GM19025 (cell line): ENCODE data around the gene F13B.
"Not testable (repeated sequence)": the region's sequence is repeated elsewhere in the genome, so short reads cannot be mapped to it uniquely, and the experiment has no call there.

Experiments used
- ATAC-seq: cut with Tn5 transposase; IDR thresholded peaks from one replicate; pipeline ENCODE4 v1.9.1; 2021; ENCODE audit warnings: mild to moderate bottlenecking, low read depth, moderate library complexity; ENCODE audit not compliant: unreplicated experiment

The F13B gene

GRCh38 chr1:197042676-197043341 lies 24.3 kb downstream of the F13B start:
- no peak for ATAC-seq

GRCh38 chr1:197041486-197042353 lies 25.3 kb downstream of the F13B start:
- peak; percentile 85 for ATAC-seq

DNA sequence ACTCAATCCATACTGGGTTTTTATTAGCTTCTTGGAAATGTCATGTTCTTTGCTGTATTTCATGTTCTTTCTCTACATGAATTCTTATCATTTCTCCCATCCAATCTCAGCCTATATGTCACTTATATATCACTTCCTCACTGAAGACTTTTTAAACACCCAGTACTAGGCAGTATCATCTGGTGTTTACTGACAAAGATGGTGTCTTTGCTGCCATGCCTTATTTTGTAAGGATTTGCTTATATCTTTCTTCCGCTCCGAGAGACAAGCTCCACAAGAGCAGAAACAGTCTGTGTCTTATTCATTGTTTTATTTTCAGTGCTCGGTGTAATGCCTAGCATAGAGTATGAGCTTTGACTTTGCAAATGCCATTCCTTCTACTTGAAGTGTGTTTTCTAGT lies 30.2 kb downstream of the F13B start:
- ATAC-seq: no peak

DNA sequence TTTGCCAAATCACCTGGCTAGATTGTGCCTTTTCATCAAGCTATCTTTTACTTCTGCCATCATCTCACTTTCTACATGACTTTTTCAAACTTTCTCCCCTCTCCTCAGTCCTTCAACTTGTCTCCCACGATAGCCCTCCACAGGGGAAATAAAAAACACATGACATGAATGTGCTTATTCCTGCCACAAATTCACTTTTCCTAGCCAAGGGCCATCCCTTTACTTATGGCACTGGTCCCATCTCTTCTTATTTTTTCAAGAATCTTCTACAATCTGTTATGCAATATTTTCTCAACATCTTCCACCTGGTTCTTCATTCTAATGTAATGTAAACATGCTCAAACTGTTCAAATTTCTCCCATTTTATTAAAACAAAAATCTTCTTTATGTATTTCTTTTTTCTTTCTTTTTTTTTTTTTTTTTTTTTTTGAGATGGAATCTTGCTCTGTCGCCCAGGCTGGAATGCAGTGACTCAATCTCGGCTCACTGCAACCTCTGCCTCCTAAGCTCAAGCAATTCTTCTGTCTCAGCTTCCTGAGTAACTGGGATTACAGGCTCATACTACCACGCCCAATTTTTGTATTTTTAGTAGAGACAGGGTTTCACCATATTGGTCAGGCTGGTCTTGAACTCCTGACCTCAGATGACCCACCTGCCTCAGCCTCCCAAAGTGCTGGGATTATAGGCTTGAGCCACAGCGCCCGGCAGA lies 32.3 kb downstream of the F13B start:
- ATAC-seq: not testable (repeated sequence)

DNA sequence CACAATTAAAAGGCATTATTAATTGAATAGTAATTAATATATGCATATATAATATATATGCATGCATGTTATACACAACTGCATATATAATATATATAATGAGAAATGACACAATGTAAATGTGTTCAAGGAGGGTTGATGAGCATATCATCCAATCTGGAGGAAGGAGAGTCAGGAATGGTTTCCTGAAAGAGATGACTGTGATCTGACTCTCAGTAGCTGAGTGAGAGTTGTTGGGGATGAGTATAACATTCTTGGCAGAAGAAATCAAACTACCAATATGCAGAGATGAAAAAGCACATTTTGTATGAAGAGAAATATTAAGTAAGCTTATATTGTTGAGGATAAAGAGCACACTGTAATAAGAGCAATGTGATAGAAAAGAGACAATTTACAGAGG lies 37.3 kb downstream of the F13B start:
- ATAC-seq: no peak

DNA sequence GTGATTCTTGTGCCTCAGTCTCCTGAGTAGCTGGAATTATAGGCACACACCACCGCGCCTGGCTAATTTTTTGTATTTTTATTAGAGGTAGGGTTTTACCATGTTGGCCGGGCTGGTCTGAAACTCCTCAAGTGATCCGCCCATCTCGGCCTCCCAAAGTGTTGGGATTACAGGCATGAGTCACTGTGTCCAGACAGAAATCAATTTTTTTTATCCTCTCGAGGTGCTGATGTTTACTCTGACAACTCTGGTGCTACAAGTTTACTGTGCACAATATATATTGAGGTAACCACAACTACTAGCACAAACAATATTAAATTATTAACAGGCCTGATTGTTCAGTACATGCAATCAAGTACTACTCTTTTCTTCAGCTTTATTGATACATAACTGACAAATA lies 39.7 kb downstream of the F13B start:
- no peak for ATAC-seq

GRCh38 chr1:197024460-197024859 lies 42.6 kb downstream of the F13B start:
- ATAC-seq: no peak

- no peak for ATAC-seq
These were observed 45.3 kb downstream of the F13B start for GRCh38 chr1:197021716-197022115.

DNA sequence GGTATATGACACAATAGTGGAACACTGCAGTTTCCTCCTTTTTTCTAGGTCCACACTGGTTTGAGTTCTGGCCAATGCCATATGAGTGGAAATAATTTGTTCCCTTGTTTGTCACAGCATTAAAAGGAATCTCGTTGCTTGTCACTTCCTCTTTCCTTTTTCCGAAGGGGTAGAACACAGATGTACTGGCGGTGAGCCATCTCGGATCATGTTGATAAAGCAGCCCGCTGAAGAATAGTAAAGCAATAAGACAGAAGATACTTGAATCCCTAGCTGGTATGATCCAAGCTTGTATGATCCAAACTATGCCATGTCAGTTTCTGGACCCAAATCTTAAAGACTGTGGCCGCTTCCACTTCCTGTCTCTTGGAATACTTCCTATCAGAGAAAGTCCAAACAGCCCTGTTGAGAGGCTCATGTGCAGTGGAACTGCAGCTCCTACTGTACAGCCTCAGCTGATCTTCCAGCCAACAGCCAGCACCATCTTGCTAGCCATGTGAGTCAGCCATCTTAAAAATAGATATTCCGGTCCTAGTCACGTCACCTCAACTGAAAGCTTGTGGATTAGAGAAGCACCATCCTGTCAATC lies 49.4 kb downstream of the F13B start:
- ATAC-seq: no peak

GRCh38 chr1:197016751-197017150 lies 50.3 kb downstream of the F13B start:
- no peak for ATAC-seq

GRCh38 chr1:197013234-197013633 lies 53.8 kb downstream of the F13B start:
- ATAC-seq: no peak

DNA sequence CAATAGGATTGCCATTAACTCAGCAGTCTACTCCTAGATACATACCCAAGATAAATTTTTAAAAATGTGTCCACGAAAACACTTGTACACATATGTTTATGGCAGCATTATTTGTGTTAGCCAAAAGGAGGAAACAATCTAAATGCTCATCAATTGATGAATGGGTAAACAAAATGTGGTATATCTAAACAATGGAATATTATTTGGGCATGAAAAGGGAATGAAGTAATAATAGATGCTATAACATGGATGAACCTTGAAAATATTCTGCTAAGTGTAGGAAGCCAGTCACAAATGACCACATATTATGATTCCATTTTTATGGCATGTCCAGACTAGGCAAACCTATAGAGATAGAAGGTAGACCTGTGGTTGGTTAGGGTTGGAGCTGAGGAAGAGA lies 55.4 kb downstream of the F13B start:
- no peak for ATAC-seq

GRCh38 chr1:197008861-197009260 lies 58.2 kb downstream of the F13B start:
- ATAC-seq: no peak

DNA sequence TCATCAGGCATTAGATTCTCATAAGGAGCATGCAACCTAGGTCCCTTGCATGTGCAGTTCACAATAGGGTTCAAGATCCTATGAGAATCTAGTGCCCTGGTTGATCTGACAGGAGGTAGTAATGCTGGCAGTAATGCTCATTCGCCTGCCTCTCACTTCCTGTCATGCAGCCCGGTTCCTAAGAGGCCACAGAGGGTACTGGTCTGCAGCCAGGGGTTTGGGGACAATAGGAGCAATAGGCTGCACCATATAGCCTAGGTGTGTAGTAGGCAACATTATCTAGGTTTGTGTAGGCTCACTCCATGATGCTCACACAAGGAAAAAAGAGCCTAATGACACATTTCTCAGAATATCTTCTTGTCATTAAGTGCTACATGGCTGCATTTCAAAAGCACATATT lies 63.9 kb downstream of the F13B start:
- no peak for ATAC-seq

DNA sequence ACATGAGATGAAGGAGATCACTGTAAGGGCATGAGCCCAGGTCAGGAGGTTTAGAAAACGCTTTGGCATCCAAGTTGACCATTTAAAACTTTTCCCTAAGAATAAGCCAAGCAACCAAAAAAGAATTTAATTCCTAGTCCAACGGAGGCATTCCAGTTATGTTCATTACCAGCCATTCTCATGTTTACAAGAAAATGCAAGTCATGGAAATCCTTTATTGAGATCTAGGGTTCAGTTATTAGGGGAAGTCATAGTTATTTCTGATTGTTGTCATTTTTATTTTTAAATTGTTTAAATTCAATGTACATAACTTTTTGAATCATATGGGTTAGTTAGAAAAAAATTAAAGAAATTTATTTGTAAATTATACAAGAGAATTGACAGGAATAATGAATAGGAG lies 65.2 kb downstream of the F13B start:
- no peak for ATAC-seq

DNA sequence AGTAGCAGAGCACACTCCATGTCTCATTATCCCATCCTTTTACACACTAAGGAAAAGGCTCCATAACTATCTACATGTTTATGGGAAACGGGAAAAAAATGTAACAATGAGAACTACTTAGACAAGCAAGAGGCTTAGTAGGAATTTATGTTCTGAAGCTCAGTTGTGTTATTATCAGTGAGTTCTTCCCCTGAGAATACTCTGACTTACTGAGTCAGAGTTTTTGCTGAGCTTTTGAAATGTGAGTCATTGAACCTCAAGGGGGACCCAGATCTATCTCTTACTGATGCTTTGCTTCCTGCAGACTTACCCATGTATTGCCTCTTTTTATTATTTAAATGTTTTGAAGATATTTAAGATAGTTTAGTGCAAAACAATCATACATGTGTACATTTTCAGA lies 69.6 kb downstream of the F13B start:
- ATAC-seq: no peak

GRCh38 chr1:196993916-196994315 lies 73.1 kb downstream of the F13B start:
- ATAC-seq: no peak

DNA sequence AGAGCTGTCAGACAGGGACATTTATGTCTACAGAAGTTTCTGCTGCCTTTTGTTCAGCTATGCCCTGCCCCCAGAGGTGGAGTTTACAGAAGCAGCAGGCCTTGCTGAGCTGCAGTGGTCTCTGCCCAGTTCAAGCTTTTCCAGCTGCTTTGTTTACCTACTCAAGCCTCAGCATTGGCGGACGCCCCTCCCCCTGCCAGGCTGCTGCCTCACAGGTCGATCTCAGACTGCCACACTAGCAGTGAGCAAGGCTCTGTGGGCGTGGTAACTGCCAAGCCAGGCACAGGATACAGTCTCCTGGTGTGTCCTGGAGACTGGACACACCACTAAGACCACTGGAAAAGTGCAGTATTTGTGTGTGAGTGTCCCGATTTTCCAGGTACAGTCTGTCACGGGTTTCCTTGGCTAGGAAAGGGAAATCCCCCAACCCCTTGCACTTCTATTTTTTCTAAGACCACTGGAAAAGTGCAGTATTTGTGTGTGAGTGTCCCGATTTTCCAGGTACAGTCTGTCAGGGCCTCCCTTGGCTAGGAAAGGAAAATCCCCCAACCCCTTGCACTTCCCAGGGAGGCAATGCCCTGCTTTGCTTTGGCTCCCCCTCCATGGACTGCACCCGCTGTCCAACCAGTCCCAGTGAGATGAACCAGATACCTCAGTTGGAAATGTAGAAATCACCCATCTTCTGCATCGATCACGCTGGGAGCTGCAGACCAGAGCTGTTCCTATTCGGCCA lies 75.0 kb downstream of the F13B start:
- not testable (repeated sequence) for ATAC-seq
